Uterus (tissue), 2 donors: Measurements from ENCODE around the gene STAT4.

ENCODE experiments used
- POLR2A ChIP-seq, 2 donors: fragments of 450-650 bp; IDR thresholded peaks; one replicate each; pipeline ENCODE4 v1.6.1; 2016; ENCODE audit warnings: antibody characterized with exemption in 2 of 2, mild to moderate bottlenecking in 1 of 2, moderate library complexity in 1 of 2
- TF ChIP-seq, protein P1 (sequence below), 4 experiments: fragments of 200-600 bp in 2 of 4; fragments of 450-650 bp in 2 of 4; sonication (generic) in 2 of 4; IDR thresholded peaks; one replicate each; pipeline ENCODE4 v1.5.1; 2016 to 2019; ENCODE audit warnings: antibody characterized with exemption in 4 of 4, mild to moderate bottlenecking in 2 of 4, moderate library complexity in 1 of 4

DNA sequence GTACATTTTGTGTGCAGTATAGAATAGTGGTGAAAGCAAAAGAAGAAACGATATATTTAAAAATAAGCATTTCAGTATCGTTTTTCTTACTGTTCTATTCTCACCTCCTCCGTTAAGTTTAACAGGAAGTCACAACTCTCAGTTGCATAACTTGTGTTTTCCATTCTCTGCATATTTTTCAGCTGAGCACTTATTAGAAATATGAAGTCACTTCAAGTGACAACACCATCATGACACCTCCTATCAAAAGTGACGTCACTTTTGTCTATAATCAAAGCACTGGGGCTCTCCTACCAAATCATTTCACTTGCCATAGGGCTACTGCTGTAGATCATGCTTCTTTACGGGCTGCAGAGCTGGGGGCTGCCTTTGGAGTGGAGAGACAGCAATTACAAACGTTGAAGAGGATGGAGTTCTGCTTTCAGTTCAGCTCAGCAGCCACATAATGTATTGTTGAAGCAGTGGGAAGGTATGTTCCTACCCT lies 36.3 kb downstream of the STAT4 start:
- TF ChIP-seq, protein P1, sequence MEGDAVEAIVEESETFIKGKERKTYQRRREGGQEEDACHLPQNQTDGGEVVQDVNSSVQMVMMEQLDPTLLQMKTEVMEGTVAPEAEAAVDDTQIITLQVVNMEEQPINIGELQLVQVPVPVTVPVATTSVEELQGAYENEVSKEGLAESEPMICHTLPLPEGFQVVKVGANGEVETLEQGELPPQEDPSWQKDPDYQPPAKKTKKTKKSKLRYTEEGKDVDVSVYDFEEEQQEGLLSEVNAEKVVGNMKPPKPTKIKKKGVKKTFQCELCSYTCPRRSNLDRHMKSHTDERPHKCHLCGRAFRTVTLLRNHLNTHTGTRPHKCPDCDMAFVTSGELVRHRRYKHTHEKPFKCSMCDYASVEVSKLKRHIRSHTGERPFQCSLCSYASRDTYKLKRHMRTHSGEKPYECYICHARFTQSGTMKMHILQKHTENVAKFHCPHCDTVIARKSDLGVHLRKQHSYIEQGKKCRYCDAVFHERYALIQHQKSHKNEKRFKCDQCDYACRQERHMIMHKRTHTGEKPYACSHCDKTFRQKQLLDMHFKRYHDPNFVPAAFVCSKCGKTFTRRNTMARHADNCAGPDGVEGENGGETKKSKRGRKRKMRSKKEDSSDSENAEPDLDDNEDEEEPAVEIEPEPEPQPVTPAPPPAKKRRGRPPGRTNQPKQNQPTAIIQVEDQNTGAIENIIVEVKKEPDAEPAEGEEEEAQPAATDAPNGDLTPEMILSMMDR (IDR thresholded peaks at IDR 0.05): no peak
- no peak for TF ChIP-seq POLR2A (IDR thresholded peaks at IDR 0.05)
